B cell (primary cell): ENCODE measurements around the gene NOP53.
"Not testable (repeated sequence)": the region's sequence is repeated elsewhere in the genome, so short reads cannot be mapped to it uniquely, and the experiment has no call there.

Source experiments
- CTCF ChIP-seq: fragments of 200-600 bp; IDR thresholded peaks from one replicate; pipeline ENCODE4 v1.8.0; 2022; ENCODE audit warnings: antibody characterized with exemption, mild to moderate bottlenecking
- EZH2 ChIP-seq: IDR thresholded peaks from 2 replicates; pipeline ENCODE4 v1.6.1; 2012; ENCODE audit warnings: borderline replicate concordance, low read depth, mild to moderate bottlenecking, moderate library complexity, low read length; ENCODE audit not compliant: insufficient read depth, poor library complexity, severe bottlenecking

GRCh38 chr19:47803148-47803547, 57.8 kb downstream of the NOP53 start:
- TF ChIP-seq CTCF, EZH2: not testable (repeated sequence)
